Left renal pelvis (tissue), 4 donors: ENCODE measurements around the gene TNIK. TPM values are rescaled to one million over a fixed set of nuclear protein-coding genes. Genes with fewer than 3 reads are reported as not detected.
"Not testable (repeated sequence)": the region's sequence is repeated elsewhere in the genome, so short reads cannot be mapped to it uniquely, and the experiment has no call there.

Source experiments
- DNase-seq, 4 donors: peaks; one replicate each; pipeline ENCODE4 v3.0.0-alpha.2; 2013; ENCODE audit warnings: low read depth in 4 of 4, low spot score in 3 of 4
- polyA plus RNA-seq, 4 donors: library from polyadenylated mRNA; unstranded; fragments of 120-200 nt; gene quantifications; one replicate each; pipeline ENCODE4 v1.2.1, GENCODE V29; 2013; ENCODE audit not compliant: insufficient read length in 4 of 4

Gene TNIK
- polyA plus RNA-seq, 4 donors: 2.3 to 19.2 (median 18.2) TPM

DNA sequence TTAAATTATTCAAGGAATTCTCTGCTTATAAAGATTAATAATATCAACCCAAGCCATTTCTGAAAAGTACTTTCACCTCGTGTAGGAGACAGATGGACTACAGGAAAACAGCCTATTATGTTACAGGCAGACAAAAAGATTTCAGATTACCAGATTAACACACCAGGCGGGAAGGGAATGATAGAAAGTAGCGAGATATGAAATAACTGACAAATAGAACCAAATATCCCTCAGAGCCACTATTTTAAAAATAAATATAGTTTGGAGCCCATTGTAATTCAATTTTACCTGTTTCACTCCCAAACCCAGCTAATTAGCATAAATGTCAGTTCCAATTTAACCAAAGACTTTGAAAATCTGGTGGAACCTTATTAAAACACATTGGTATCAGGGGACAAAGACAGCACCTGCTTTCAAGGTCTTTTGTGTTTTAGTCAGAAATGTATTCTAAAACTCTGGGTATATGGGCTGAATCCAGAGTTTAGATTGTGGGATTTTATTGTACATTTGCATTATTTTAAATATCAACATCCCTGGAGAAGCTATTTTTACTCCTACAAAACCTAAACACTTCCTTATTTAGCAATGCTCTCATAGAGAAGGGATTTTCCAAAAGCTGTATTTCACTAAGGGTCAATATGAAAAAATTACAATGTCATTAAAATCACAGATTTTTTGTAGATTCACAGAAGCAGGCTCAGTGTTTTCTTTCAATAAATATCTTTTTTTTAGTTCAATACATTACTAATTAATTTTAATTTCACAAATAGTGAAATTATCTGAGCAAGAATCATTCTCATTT, 138.4 kb downstream of the TNIK start:
- DNase-seq: no peak

DNA sequence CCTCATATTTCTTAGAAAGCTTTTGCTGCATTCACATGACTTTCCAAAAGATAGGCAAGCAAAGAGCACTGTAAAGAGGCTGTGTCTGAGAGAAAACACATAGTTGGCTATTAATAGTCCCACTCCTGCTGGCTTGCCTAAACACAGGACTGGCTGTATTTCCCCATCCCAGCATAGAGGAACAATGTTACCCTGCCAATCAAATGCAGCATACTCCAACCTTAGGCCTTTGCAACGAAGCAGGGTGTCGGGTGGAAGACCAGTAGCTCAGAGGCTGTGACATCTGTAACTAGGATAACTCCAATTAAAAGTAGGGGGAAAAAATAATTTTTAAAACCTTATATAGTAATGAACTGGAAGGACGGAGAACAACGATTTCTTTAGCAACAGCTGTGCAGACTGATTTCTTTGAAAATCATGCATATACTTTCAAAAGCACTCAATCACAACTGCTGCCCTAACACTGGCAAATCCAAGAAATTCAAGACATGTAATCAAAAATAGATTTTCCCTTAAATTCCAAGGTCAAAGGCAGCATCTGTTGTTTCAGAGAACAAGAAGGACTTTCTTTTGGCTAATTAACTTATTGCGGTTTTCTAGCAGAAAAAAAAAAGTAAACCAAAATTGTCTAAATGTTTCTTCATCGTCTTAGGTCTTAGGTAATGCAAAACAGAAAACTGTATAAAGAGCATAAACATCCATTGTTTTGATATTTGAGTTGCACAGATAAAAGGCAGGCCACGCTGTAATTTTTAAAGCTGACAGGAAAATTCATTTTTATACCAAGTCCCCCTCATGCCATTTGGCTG, 139.3 kb downstream of the TNIK start:
- no peak for DNase-seq

DNA sequence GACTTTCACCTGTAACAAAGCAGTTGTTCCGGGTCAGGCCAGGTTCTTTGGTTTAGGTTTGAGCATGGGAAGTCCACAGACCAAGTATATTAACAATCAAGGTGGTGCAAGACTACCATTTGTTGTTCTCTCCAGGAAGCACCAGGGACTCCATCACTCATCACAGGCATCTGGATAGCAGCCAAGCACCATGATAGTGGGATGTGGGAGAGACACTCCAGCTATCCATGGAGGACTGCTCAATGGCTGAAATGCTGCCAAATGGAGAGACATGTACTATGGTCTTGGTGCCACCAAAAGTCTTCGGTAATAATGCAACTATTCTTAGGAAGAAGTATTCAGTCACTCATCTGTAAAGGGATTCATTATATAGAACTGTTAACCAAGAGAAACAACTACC, 143.0 kb downstream of the TNIK start:
- no peak for DNase-seq

DNA sequence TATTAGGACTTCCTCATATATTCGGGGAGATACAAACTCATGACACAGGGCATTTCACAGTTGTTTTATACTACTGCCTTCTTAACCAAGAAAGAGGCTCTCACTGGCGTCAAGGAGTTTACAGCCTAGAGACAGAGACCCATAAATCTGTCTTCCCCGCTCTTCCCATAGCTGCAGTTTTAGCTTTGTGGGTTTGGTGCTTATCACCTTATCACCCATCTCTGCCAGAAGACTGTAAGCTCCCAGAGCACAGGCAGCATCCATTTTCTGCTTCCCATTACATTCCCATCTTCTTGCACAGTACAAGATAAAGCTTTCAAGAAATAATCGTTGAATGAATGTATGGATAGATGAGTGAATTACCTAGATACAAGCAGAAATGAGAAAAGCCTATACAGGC, 144.3 kb downstream of the TNIK start:
- DNase-seq: no peak

GRCh38 chr3:171315101-171315500, 145.1 kb downstream of the TNIK start:
- DNase-seq: peak in 2 of 4 donors; percentile 16 to 25

GRCh38 chr3:171314341-171314740, 145.9 kb downstream of the TNIK start:
- no peak for DNase-seq

- no peak for DNase-seq
Measured at GRCh38 chr3:171313702-171314101, 146.5 kb downstream of the TNIK start.

GRCh38 chr3:171312741-171313140, 147.5 kb downstream of the TNIK start:
- DNase-seq: no peak

GRCh38 chr3:171311784-171312183, 148.4 kb downstream of the TNIK start:
- no peak for DNase-seq

GRCh38 chr3:171309906-171310359, 150.3 kb downstream of the TNIK start:
- no peak for DNase-seq

DNA sequence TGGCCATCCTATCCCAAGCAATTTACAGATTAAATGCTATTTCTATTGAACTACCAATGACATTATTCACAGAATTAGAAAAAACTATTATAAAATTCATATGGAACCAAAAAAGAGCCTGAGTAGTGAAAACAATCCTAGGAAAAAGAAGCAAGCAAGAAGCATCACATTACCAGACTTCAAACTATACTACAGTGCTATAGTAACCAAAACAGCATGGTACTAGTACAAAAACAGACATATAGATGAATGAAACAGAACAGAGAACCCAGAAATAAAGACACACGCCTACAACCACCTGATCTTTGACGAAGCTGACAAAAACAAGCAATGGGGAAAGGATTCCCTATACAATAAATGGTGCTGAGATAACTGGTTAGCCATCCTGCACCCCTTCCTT, 152.2 kb downstream of the TNIK start:
- no peak for DNase-seq

DNA sequence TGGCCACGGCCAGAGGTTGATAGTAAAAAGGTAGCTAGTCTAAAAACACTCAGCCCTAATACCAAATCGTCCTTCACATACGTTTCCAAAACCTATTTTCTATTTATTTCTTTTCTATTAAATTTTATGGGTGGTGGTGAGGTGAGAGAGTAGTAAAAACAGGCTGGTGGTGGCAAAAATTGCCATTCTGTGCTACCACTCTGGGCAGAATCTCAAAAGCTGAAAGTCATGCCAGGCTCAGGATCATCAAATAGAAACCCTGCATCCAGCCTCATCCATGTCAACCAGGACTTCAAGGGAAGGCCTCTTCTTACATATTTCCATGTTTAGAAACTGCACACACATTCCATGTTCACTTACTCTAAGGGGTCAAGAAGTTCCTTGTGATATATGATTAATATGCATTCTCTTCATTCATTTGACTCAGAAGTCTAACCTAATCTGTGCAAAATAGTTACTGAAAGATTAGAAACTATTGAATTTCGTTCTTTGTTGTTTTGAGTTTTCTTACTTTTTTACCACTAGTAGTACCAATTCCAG, 153.1 kb downstream of the TNIK start:
- no peak for DNase-seq

DNA sequence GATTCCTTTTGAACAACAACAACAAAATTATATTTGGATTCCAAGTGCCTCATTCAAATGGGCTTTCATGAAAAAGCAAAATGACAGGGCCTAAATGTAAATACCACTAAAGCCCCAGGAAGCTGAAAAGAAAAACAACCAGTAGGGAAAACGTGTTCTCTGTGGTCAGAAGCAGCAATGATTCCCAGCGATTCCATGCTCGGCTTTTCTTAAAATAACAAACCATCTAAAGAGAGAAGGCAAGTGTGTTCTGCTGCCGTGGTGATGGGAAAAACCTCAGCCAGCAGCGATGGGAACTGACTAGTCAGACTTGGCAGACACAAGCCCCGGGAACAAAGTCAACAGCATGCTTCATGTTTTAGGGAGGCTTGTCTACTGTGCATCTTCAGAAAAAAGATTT, 153.6 kb downstream of the TNIK start:
- no peak for DNase-seq

DNA sequence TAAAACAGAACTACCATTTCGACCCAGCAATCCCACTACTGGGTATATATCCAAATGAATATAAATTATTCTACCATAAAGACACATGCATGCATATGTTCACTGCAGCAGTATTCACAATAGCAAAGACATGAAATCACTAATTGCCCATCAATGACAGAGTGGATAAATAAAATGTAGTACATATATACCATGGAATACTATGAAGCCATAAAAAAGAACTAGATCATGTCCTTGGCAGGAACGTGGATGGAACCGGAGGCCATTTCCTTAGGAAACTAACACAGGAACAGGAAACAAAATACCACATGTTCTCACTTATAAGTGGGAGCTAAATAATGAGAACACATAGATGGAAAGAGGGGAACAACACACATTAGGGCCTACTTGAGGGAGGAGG, 154.4 kb downstream of the TNIK start:
- DNase-seq: not testable (repeated sequence)

GRCh38 chr3:171304498-171304897, 155.7 kb downstream of the TNIK start:
- not testable (repeated sequence) for DNase-seq

GRCh38 chr3:171304017-171304416, 156.2 kb downstream of the TNIK start:
- DNase-seq: not testable (repeated sequence)

DNA sequence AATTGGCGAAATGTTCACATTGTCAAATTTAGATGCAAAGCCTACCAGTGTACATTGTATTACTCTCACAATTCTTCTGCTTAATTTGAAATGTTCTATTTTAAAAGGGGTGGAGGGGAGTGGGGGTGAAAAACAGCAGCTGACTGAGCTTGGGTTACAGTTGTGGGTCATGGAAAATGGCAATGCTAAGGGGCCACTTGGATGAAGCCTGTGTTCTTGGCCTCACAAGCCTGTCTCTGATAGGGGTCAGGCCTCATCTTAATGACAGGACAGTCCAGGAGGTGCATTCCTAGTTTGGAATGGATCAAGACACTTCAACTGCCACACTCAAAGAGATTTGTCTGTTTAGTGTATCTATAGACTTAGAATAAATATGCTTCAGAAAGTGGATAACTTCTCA, 158.2 kb downstream of the TNIK start:
- no peak for DNase-seq

DNA sequence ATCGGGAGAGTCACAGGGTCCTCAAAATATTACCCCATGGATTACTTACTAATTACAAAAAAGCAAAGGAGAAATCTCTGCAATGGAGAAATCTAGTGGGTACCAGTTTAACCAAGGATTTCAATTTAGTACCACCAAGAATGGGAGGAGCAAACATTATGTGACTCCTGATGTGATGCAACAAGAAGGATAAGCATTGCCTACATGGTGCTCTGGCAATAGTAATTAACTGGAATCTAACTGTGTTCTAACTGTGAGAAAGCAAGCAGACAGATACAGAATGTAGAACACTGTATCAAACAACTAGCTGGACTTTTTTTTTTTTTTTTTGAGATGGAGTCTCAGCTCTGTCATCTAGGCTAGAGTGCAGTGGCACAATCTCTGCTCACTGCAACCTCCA, 159.2 kb downstream of the TNIK start:
- no peak for DNase-seq

- DNase-seq: no peak
Measured at GRCh38 chr3:171297951-171298350, 162.3 kb downstream of the TNIK start.

- DNase-seq: no peak
Measured at GRCh38 chr3:171297207-171297606, 163.0 kb downstream of the TNIK start.
